K562 (cell line): ENCODE measurements around the gene ING2. TPM values are rescaled to one million over a fixed set of nuclear protein-coding genes. Genes with fewer than 3 reads are reported as not detected.

Source experiments
- CBX2 ChIP-seq: fragments of 200-600 bp; sonication (generic); IDR thresholded peaks from one replicate; pipeline ENCODE4 v1.6.1; 2012; ENCODE audit warnings: mild to moderate bottlenecking, low read length, inconsistent platforms; ENCODE audit not compliant: insufficient read depth, poor library complexity, severe bottlenecking
- ETV6 ChIP-seq, 3 experiments: fragments of 150-350 bp in 1 of 3; sonication (generic) in 1 of 3; formaldehyde crosslinking in 1 of 3; IDR thresholded peaks; 2 replicates each; pipeline versions ENCODE4 v1.6.1 to v1.8.0; 2014 to 2022; ENCODE audit warnings: borderline replicate concordance in 2 of 3, low read depth in 2 of 3, antibody characterized with exemption in 1 of 3, low read length in 1 of 3, mild to moderate bottlenecking in 1 of 3, missing genetic modification reagents in 1 of 3
- KDM4B ChIP-seq, 2 experiments: fragments of 450-650 bp in 1 of 2; sonication (generic) in 1 of 2; IDR thresholded peaks; 2 replicates each; pipeline ENCODE4 v1.6.1; 2016 to 2017; ENCODE audit warnings: borderline replicate concordance in 2 of 2, antibody characterized with exemption in 1 of 2, low read depth in 1 of 2, mild to moderate bottlenecking in 1 of 2
- LEF1 ChIP-seq: fragments of 450-650 bp; IDR thresholded peaks from 2 replicates; pipeline ENCODE4 v1.6.1; 2016; ENCODE audit warnings: mild to moderate bottlenecking
- NR1H2 ChIP-seq: sonication (generic); formaldehyde crosslinking; IDR thresholded peaks from 2 replicates; pipeline ENCODE4 v1.4.0; 2020; ENCODE audit warnings: mild to moderate bottlenecking, missing genetic modification reagents
- PRPF4 ChIP-seq: fragments of 200-400 bp; formaldehyde crosslinking; IDR thresholded peaks from one replicate; pipeline ENCODE4 v1.6.1; 2017; ENCODE audit warnings: low read length, low read depth, mild to moderate bottlenecking; ENCODE audit not compliant: insufficient read depth, poor library complexity, severe bottlenecking
- RBBP5 ChIP-seq: fragments of 200-600 bp; sonication (generic); IDR thresholded peaks from 2 replicates; pipeline ENCODE4 v1.6.1; 2012; ENCODE audit warnings: borderline replicate concordance, mild to moderate bottlenecking, low read length, control low read depth, inconsistent platforms; ENCODE audit not compliant: insufficient read depth, poor library complexity, severe bottlenecking
- SUPT5H ChIP-seq: fragments of 450-650 bp; IDR thresholded peaks from 2 replicates; pipeline ENCODE4 v1.6.1; 2016
- TBL1XR1 ChIP-seq, 2 experiments: IDR thresholded peaks; 2 replicates each; pipeline ENCODE4 v1.6.1; 2012; ENCODE audit warnings: improper control_type of control experiment in 2 of 2, low read length in 2 of 2, mild to moderate bottlenecking in 1 of 2
- TFAM ChIP-seq: fragments of 250-450 bp; sonication (Bioruptor Pico); conservative IDR thresholded peaks from 2 replicates; pipeline ENCODE4 v1.5.0; 2021; ENCODE audit warnings: mild to moderate bottlenecking, moderate library complexity
- XRCC4 ChIP-seq: IDR thresholded peaks from one replicate; pipeline ENCODE4 v1.6.1; 2011; ENCODE audit not compliant: insufficient read depth, insufficient read length; ENCODE audit errors: extremely low read depth
- XRCC5 ChIP-seq: fragments of 200-400 bp; formaldehyde crosslinking; IDR thresholded peaks from 2 replicates; pipeline ENCODE4 v1.6.1; 2017; ENCODE audit warnings: low read depth, mild to moderate bottlenecking, low read length
- ZFP36 ChIP-seq: fragments of 150-350 bp; IDR thresholded peaks from 2 replicates; pipeline ENCODE4 v1.6.1; 2018; ENCODE audit warnings: low read length, low read depth; ENCODE audit not compliant: partially characterized antibody
- ZNF134 ChIP-seq: fragments of 250-450 bp; sonication (Bioruptor Pico); conservative IDR thresholded peaks from 2 replicates; pipeline ENCODE4 v1.4.0; 2020
- ZNF174 ChIP-seq: fragments of 250-450 bp; sonication (Bioruptor Pico); IDR thresholded peaks from 2 replicates; pipeline ENCODE4 v1.4.0; 2020; ENCODE audit warnings: mild to moderate bottlenecking
- ZNF644 ChIP-seq: fragments of 200-800 bp; sonication (Bioruptor generic); IDR thresholded peaks from 2 replicates; pipeline ENCODE4 v1.6.1; 2016; ENCODE audit warnings: low read depth, missing genetic modification characterization, missing compliant biosample characterization
- ZNF699 ChIP-seq: fragments of 250-450 bp; sonication (Bioruptor Pico); IDR thresholded peaks from 2 replicates; pipeline ENCODE4 v1.8.0; 2021; ENCODE audit warnings: mild to moderate bottlenecking, moderate library complexity; ENCODE audit not compliant: insufficient replicate concordance
- polyA plus RNA-seq, 8 experiments: library from polyadenylated mRNA; depleted of rRNA in 4 of 8; stranded (reverse) in 5 of 8; unstranded in 3 of 8; fragments of >200 nt; fragmentation: Nextera tagmentation in 2 of 8; fragmentation: Illumina TruSeq in 1 of 8; extraction: Ambion mirVana in 2 of 8; extraction: Trizol in 1 of 8; gene quantifications; 2 replicates each; pipeline versions ENCODE4 v1.2.1 to v1.2.3, GENCODE V29; 2011 to 2014; ENCODE audit warnings: inconsistent platforms in 1 of 8, missing spikeins in 1 of 8
- total RNA-seq, 7 experiments: library from RNA; depleted of rRNA in 6 of 7; stranded (reverse); fragments of >200 nt in 6 of 7; fragmentation: Illumina TruSeq in 2 of 7; extraction: Trizol in 2 of 7; gene quantifications; 2 replicates each; pipeline versions ENCODE4 v1.2.1 to v1.2.3, GENCODE V29; 2011 to 2021; ENCODE audit warnings: low replicate concordance in 1 of 7
- TF ChIP-seq, protein P1 (sequence below): fragments of 450-650 bp; IDR thresholded peaks from 2 replicates; pipeline ENCODE4 v1.6.1; 2018; ENCODE audit not compliant: partially characterized antibody
- TF ChIP-seq, protein P2 (sequence below), 3 experiments: fragments of 200-800 bp in 1 of 3; sonication (Bioruptor generic) in 1 of 3; sonication (generic) in 1 of 3; formaldehyde crosslinking in 1 of 3; IDR thresholded peaks; 2 replicates each; pipeline versions ENCODE4 v1.6.1 to v1.8.0; 2016 to 2022; ENCODE audit warnings: mild to moderate bottlenecking in 2 of 3, missing compliant biosample characterization in 2 of 3, missing genetic modification characterization in 2 of 3, missing genetic modification reagents in 1 of 3
- TF ChIP-seq, protein P3 (sequence below): fragments of 450-650 bp; IDR thresholded peaks from 2 replicates; pipeline ENCODE4 v1.6.1; 2016; ENCODE audit warnings: borderline replicate concordance

ING2 gene
- total and polyA plus RNA-seq, 9 of the 15 experiments (the other 6 are each of a cell fraction or from before 2014, with no cell fraction given), result 2.9 to 21.4 (median 12.4) TPM

DNA sequence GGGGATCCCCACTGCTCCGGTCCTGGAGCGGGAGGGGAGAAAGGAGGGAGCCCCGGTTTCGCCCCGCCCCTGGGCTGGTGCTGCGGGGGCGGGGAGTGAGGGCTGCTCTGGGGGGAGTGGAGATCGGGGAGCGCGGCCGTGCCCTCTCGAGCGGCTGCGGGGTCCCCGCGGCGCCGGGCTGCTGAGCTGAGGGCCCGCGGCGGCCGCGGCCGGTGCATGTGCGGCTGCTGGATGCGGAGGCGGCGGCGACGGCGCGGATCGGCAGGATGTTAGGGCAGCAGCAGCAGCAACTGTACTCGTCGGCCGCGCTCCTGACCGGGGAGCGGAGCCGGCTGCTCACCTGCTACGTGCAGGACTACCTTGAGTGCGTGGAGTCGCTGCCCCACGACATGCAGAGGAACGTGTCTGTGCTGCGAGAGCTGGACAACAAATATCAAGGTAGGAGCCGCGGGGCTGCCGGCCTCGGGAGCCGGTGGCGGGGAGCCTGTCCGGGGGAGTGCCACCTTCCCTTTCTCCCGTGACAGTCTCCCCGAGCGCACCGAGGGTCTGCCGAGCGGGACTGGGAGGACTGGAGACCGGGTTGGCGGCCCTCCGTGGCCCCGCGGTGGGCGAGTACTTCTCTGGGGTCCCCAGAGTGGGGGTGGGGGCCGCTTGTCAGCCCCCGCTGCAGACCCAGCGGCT lies at the start of gene ING2 (continued):
- TF ChIP-seq, protein P1, sequence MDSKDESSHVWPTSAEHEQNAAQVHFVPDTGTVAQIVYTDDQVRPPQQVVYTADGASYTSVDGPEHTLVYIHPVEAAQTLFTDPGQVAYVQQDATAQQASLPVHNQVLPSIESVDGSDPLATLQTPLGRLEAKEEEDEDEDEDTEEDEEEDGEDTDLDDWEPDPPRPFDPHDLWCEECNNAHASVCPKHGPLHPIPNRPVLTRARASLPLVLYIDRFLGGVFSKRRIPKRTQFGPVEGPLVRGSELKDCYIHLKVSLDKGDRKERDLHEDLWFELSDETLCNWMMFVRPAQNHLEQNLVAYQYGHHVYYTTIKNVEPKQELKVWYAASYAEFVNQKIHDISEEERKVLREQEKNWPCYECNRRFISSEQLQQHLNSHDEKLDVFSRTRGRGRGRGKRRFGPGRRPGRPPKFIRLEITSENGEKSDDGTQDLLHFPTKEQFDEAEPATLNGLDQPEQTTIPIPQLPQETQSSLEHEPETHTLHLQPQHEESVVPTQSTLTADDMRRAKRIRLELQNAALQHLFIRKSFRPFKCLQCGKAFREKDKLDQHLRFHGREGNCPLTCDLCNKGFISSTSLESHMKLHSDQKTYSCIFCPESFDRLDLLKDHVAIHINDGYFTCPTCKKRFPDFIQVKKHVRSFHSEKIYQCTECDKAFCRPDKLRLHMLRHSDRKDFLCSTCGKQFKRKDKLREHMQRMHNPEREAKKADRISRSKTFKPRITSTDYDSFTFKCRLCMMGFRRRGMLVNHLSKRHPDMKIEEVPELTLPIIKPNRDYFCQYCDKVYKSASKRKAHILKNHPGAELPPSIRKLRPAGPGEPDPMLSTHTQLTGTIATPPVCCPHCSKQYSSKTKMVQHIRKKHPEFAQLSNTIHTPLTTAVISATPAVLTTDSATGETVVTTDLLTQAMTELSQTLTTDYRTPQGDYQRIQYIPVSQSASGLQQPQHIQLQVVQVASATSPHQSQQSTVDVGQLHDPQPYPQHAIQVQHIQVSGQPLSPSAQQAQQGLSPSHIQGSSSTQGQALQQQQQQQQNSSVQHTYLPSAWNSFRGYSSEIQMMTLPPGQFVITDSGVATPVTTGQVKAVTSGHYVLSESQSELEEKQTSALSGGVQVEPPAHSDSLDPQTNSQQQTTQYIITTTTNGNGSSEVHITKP, result no peak
- TF ChIP-seq NR1H2 (CRISPR knock-in tag) (no peak), XRCC4 (no peak), ZNF174 (CRISPR knock-in tag) (no peak), ZNF699 (CRISPR knock-in tag) (no peak), ZNF644 (tag) (no peak), TFAM (CRISPR knock-in tag) (no peak), CBX2 (no peak), SUPT5H (no peak), PRPF4 (no peak), ZFP36 (peak; percentile 61), LEF1 (no peak), KDM4B (IDR thresholded peaks at IDR 0.05; ENCODE audit: borderline replicate concordance in 2 of 2, low read depth in 1 of 2) (no peak), RBBP5 (peak; percentile 32), ETV6 (IDR thresholded peaks at IDR 0.05; ENCODE audit: borderline replicate concordance in 1 of 2, low read depth in 2 of 2, low read length in 1 of 2) (no peak), ETV6 (CRISPR knock-in tag; IDR thresholded peaks at IDR 0.05; ENCODE audit: borderline replicate concordance) (0 out of 2 replicates have a peak, but pooled peaks have one; percentile 32), TBL1XR1 (IDR thresholded peaks at IDR 0.05; ENCODE audit: low read length in 2 of 2) (no peak), XRCC5 (no peak), ZNF134 (CRISPR knock-in tag) (no peak)
- TF ChIP-seq, protein P2, sequence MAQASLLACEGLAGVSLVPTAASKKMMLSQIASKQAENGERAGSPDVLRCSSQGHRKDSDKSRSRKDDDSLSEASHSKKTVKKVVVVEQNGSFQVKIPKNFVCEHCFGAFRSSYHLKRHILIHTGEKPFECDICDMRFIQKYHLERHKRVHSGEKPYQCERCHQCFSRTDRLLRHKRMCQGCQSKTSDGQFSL (CRISPR knock-in tag; IDR thresholded peaks at IDR 0.05), result no peak
- TF ChIP-seq, protein P2 (tag; IDR thresholded peaks at IDR 0.05), result 0 out of 4 replicates have a peak, but pooled peaks of 1 of the 2 experiments have one; percentile 12
- TF ChIP-seq, protein P3, sequence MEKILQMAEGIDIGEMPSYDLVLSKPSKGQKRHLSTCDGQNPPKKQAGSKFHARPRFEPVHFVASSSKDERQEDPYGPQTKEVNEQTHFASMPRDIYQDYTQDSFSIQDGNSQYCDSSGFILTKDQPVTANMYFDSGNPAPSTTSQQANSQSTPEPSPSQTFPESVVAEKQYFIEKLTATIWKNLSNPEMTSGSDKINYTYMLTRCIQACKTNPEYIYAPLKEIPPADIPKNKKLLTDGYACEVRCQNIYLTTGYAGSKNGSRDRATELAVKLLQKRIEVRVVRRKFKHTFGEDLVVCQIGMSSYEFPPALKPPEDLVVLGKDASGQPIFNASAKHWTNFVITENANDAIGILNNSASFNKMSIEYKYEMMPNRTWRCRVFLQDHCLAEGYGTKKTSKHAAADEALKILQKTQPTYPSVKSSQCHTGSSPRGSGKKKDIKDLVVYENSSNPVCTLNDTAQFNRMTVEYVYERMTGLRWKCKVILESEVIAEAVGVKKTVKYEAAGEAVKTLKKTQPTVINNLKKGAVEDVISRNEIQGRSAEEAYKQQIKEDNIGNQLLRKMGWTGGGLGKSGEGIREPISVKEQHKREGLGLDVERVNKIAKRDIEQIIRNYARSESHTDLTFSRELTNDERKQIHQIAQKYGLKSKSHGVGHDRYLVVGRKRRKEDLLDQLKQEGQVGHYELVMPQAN, result no peak
